ENCODE data around the gene LRP8.

LRP8 gene

DNA sequence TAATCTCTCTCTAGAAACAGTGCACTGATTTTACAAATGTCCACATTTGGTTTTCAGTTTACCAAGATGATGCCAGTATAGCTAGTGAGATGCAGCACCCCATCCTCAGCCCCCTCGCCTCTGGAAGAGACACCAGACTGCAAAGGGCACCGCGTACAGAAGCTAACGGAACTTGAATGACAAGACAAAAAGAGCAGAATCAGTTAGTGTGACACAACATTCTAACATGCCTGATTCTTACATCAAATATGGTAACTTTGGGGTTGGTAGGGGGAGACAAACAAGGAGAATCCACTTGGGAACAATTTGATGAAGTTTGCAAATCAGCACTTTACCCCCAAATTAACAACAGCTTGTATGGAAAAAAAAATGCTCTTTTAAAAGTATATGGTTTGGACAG is 85.5 kb downstream of the LRP8 start:
- no peak overlapping the region for H3K27ac ChIP-seq
- no peak for TF ChIP-seq CTCF (conservative IDR thresholded peaks at IDR 0.05)

GRCh38 chr1:53241828-53242227 is 86.0 kb downstream of the LRP8 start:
- TF ChIP-seq CTCF (conservative IDR thresholded peaks at IDR 0.05): no peak
- H3K27ac ChIP-seq: no peak overlapping the region

DNA sequence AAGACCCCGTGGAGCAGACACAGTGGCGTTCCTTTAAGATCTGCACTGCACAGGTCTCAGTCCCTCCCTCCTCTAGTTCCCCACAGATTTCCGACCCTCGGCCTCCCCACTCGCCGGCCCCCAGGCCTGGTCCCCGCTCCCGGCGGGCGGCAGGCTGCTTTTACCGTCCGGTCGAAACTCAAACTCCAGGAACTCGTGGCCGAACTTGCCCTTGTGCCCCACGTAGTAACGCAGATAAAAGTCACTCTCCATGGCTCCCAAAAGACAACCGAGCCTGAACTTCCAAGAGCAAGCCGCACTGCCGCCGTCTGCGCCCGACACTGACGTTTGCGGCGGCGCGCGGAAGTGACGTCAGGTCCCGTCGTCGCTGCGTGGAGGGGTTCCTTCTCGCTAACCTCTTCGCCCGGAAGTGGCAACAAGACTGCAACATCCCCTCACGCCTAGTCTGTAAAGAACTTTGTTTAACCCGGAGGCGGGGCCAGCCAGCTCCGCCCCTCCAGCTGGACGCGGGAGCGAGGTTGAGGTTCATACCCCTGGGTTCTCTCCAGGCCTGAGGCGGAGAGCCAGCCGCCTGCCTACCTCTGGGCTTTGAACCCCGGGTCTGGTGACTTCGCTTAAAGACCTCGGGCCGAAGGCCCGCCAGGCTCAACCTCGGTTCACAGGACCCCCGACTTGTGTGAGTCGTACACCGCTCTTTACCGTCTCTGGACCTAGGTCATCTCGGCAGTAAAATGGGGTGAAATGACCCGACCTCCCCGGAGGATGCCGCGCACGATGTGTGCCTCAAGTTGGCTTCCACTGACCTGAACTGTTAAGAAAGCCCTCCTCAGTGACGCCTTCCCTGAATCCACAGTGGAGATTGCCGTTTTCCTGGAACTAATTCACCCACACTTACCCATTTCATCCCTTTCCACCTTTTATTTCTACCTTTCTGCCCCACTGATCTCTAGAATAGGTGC is 89.4 kb downstream of the LRP8 start, which contains the start of gene MAGOH:
Gene MAGOH, minus strand, starts transcription at position 322 of the 959 bp plus-strand sequence. Its CDS starts 70 bp downstream, at position 252.
- H3K27ac ChIP-seq: peak within 1 kb of the TSS; percentile 74
- no peak for TF ChIP-seq CTCF (conservative IDR thresholded peaks at IDR 0.05)

DNA sequence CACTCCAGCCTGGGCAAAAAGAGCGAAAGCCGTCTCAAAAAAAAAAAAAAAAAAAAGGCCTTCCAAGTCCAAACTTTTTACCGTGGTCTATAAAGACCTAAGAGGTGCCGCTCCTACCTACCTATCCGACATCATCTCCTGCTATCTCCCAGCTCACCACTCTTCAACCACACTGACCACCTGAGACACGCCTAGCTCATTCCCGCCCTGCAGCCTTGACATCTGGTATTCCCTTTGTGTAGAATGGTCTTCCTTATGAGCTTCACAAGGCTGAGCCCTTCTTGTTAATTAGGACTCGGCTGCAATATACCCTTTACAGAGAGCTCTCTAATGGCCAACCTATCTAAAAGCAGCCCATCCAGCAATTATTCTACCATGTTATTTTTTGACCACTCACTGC is 90.2 kb downstream of the LRP8 start:
- TF ChIP-seq CTCF (conservative IDR thresholded peaks at IDR 0.05): no peak
- peak overlapping the region; percentile 74; the same call in 1 of the 2 replicates for H3K27ac ChIP-seq

DNA sequence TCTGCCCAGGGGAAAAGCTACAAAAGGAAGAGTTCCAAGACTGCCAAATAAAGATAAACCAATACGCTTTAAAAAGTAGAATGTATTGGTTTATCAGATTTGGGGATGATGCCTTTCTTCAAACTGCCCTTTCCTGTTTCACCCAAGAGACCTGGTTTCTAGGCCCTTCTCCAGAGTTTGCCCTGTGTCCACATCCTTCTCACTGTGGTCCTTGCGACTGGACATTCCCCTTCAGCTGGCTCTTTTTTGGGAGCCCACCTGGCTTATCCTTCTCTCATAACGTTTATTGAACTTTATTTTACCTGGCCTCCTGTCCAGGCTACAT is 106.9 kb downstream of the LRP8 start:
- H3K27ac ChIP-seq: peak overlapping the region; percentile 95
- TF ChIP-seq CTCF (conservative IDR thresholded peaks at IDR 0.05): no peak

DNA sequence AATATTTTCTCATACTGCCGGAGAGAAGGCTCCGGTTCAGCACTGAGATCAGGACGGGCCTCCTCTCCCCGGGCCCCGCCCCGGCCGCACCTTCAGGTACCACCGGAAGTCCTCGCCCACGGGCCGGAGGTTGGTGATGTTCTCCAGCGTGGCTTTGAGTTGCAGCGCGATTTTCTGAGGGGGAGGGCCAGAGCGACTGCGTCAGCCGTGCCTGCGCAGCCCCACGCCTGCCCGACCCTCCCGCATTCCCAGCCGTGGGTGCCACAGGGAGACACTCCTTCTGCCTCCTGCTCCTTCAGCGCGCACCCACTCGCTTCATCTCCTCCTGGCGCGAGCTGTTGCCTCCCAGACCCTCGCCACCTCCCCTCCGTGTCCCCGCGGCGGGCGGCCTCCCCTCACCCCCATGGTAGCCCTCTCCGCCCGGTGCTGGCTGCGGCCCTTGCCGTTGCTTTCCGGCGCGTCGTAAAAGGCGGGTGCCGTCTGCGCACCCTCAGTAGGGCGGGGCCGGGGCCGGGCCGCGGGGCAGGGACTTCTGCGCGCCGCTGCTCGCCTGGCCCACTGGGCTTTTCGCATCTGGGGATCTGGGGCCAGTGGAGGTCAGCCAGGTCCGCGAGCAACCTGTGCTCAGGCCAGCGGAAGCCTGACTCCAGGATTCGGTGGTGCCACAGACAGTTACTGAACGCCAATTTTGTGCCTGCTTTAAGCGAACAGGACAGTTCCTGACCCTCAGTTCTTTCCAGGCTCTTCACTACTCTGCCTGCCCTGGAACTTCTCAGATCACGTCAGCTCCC is 107.5 kb downstream of the LRP8 start, which contains the start of gene CZIB:
Gene CZIB, minus strand, starts transcription at position 464 of the 791 bp plus-strand sequence. Its CDS starts 59 bp downstream, at position 405.
- H3K27ac ChIP-seq: peak within 1 kb of the TSS; percentile 95
- TF ChIP-seq CTCF (conservative IDR thresholded peaks at IDR 0.05): no peak

GRCh38 chr1:53219711-53220110 is 108.2 kb downstream of the LRP8 start:
- peak overlapping the region; percentile 95 for H3K27ac ChIP-seq
- TF ChIP-seq CTCF (conservative IDR thresholded peaks at IDR 0.05): no peak

All from VCaP (cell line).